ENCODE results near the gene SGMS1.

Gene SGMS1

GRCh38 chr10:50653142-50653541 is 29.4 kb upstream of the SGMS1 start:
- H3K4me2 ChIP-seq (ENCODE audit: low read length): peak overlapping the region; percentile 28; the same call in 1 of the 2 replicates
- no peak overlapping the region for H2AFZ ChIP-seq (ENCODE audit: low read depth, low read length)
- H3K9ac ChIP-seq (ENCODE audit: low read length): no peak overlapping the region
- H3K27me3 ChIP-seq (ENCODE audit: low read depth, low read length): no peaks in the 10 kb centered on the region
- no peaks in the 10 kb centered on the region for H3K9me3 ChIP-seq (ENCODE audit: insufficient read depth, low read length)
- H3K4me3 ChIP-seq (ENCODE audit: low read length): no peak overlapping the region
- no peak overlapping the region for H3K27ac ChIP-seq (ENCODE audit: low read length)
- H3K4me1 ChIP-seq (ENCODE audit: low read length): peaks cover 12% of the 10 kb centered on the region
- no peaks in the 10 kb centered on the region for H4K20me1 ChIP-seq (ENCODE audit: insufficient read depth, low read length)
- peak; percentile 45 for TF ChIP-seq CTCF (IDR thresholded peaks at IDR 0.05; ENCODE audit: low read depth, low read length)
- TF ChIP-seq EZH2phosphoT487 (IDR thresholded peaks at IDR 0.05; ENCODE audit: low read depth): no peak
- H3K36me3 ChIP-seq (replicated peaks; ENCODE audit: low read depth, low read length): no peaks in the 10 kb centered on the region
- no peaks in the 10 kb centered on the region for H3K79me2 ChIP-seq (ENCODE audit: low read length)

GRCh38 chr10:50651808-50652207 is 28.1 kb upstream of the SGMS1 start:
- Histone ChIP-seq H3K9ac (ENCODE audit: low read length) (no peak overlapping the region), H3K27ac (ENCODE audit: low read length) (no peak overlapping the region), H3K27me3 (ENCODE audit: low read depth, low read length) (no peaks in the 10 kb centered on the region), H3K9me3 (ENCODE audit: insufficient read depth, low read length) (no peaks in the 10 kb centered on the region), H3K4me1 (ENCODE audit: low read length) (peaks cover 16% of the 10 kb centered on the region), H3K79me2 (ENCODE audit: low read length) (no peaks in the 10 kb centered on the region), H3K4me2 (ENCODE audit: low read length) (no peak overlapping the region), H4K20me1 (ENCODE audit: insufficient read depth, low read length) (no peaks in the 10 kb centered on the region), H3K36me3 (replicated peaks; ENCODE audit: low read depth, low read length) (no peaks in the 10 kb centered on the region), H3K4me3 (ENCODE audit: low read length) (no peak overlapping the region), H2AFZ (ENCODE audit: low read depth, low read length) (no peak overlapping the region)
- TF ChIP-seq EZH2phosphoT487 (IDR thresholded peaks at IDR 0.05; ENCODE audit: low read depth): no peak
- TF ChIP-seq CTCF (IDR thresholded peaks at IDR 0.05; ENCODE audit: low read depth, low read length): no peak

- Histone ChIP-seq H3K79me2 (ENCODE audit: low read length) (no peaks in the 10 kb centered on the region), H4K20me1 (ENCODE audit: insufficient read depth, low read length) (no peaks in the 10 kb centered on the region), H3K4me1 (ENCODE audit: low read length) (peaks cover 16% of the 10 kb centered on the region), H3K4me3 (ENCODE audit: low read length) (no peak overlapping the region), H3K36me3 (replicated peaks; ENCODE audit: low read depth, low read length) (no peaks in the 10 kb centered on the region), H3K4me2 (ENCODE audit: low read length) (no peak overlapping the region), H3K27me3 (ENCODE audit: low read depth, low read length) (no peaks in the 10 kb centered on the region), H3K27ac (ENCODE audit: low read length) (no peak overlapping the region), H3K9me3 (ENCODE audit: insufficient read depth, low read length) (no peaks in the 10 kb centered on the region), H3K9ac (ENCODE audit: low read length) (no peak overlapping the region), H2AFZ (ENCODE audit: low read depth, low read length) (no peak overlapping the region)
- TF ChIP-seq CTCF (IDR thresholded peaks at IDR 0.05; ENCODE audit: low read depth, low read length): no peak
- no peak for TF ChIP-seq EZH2phosphoT487 (IDR thresholded peaks at IDR 0.05; ENCODE audit: low read depth)
Observed at GRCh38 chr10:50650481-50650880, 26.7 kb upstream of the SGMS1 start.

DNA sequence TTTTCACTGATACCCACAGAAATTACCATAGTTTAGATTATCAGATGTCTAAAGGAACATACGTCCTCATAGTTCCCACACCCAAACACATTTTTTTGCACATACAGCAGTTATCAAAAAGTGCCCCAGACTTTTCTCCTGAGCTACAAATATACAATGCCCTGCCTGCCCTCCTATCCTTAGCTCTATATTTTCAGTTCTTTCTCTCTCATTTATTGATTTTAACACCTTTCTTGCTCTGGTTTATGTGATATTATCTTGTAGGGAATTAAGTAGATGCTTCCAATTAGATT is 25.1 kb upstream of the SGMS1 start:
- Histone ChIP-seq H3K79me2 (ENCODE audit: low read length) (no peaks in the 10 kb centered on the region), H3K4me1 (ENCODE audit: low read length) (peaks cover 16% of the 10 kb centered on the region), H3K9ac (ENCODE audit: low read length) (no peak overlapping the region), H4K20me1 (ENCODE audit: insufficient read depth, low read length) (no peaks in the 10 kb centered on the region), H3K27ac (ENCODE audit: low read length) (no peak overlapping the region), H3K4me3 (ENCODE audit: low read length) (peak overlapping the region; percentile 46), H2AFZ (ENCODE audit: low read depth, low read length) (peak overlapping the region; percentile 70), H3K4me2 (ENCODE audit: low read length) (peak overlapping the region; percentile 63), H3K9me3 (ENCODE audit: insufficient read depth, low read length) (no peaks in the 10 kb centered on the region), H3K36me3 (replicated peaks; ENCODE audit: low read depth, low read length) (no peaks in the 10 kb centered on the region), H3K27me3 (ENCODE audit: low read depth, low read length) (no peaks in the 10 kb centered on the region)
- TF ChIP-seq CTCF (IDR thresholded peaks at IDR 0.05; ENCODE audit: low read depth, low read length) (no peak), EZH2phosphoT487 (IDR thresholded peaks at IDR 0.05; ENCODE audit: low read depth) (no peak)
